ENCODE results near the gene PLEKHH2.
"Not testable (repeated sequence)": the region's sequence is repeated elsewhere in the genome, so short reads cannot be mapped to it uniquely, and the experiment has no call there.

The PLEKHH2 gene

GRCh38 chr2:43725711-43726246, 88.7 kb downstream of the PLEKHH2 start:
- Mint-ChIP-seq H3K36me3 (no peaks in the 10 kb centered on the region), H3K4me1 (no peaks in the 10 kb centered on the region), H3K9me3 (no peaks in the 10 kb centered on the region), H3K27ac (no peak overlapping the region), H3K4me3 (no peak overlapping the region)
- DNase-seq (ENCODE audit: low spot score in 2 of 2) (no peak), ATAC-seq (no peak)

- not testable (repeated sequence) for H3K4me3 Mint-ChIP-seq; H3K4me1 Mint-ChIP-seq; H3K9me3 Mint-ChIP-seq; H3K36me3 Mint-ChIP-seq; ATAC-seq; DNase-seq (ENCODE audit: low spot score in 2 of 2); H3K27ac Mint-ChIP-seq
These were observed 90.0 kb downstream of the PLEKHH2 start for GRCh38 chr2:43726961-43727633.

- ATAC-seq = no peak
- H3K4me3 Mint-ChIP-seq = no peak overlapping the region
- H3K4me1 Mint-ChIP-seq = no peaks in the 10 kb centered on the region
- H3K27ac Mint-ChIP-seq = no peak overlapping the region
- no peaks in the 10 kb centered on the region for H3K36me3 Mint-ChIP-seq
- H3K9me3 Mint-ChIP-seq = no peaks in the 10 kb centered on the region
- no peak for DNase-seq (ENCODE audit: low spot score in 2 of 2)
These were observed 90.6 kb downstream of the PLEKHH2 start for GRCh38 chr2:43727634-43728014.

- DNase-seq (ENCODE audit: low spot score in 2 of 2) (no peak), ATAC-seq (no peak)
- no peak overlapping the region for H3K27ac Mint-ChIP-seq
- H3K9me3 Mint-ChIP-seq = no peaks in the 10 kb centered on the region
- no peaks in the 10 kb centered on the region for H3K36me3 Mint-ChIP-seq
- H3K4me1 Mint-ChIP-seq = no peaks in the 10 kb centered on the region
- H3K4me3 Mint-ChIP-seq = no peak overlapping the region
These were observed 92.6 kb downstream of the PLEKHH2 start for GRCh38 chr2:43729491-43730174.

GRCh38 chr2:43731211-43731610, 94.2 kb downstream of the PLEKHH2 start:
- no peak for DNase-seq (ENCODE audit: low spot score in 2 of 2)
- Mint-ChIP-seq H3K27ac (no peak overlapping the region), H3K4me1 (no peaks in the 10 kb centered on the region), H3K9me3 (no peaks in the 10 kb centered on the region), H3K4me3 (no peak overlapping the region), H3K36me3 (no peaks in the 10 kb centered on the region)
- ATAC-seq = no peak

GRCh38 chr2:43736637-43737036, 99.6 kb downstream of the PLEKHH2 start:
- Mint-ChIP-seq H3K4me3 (no peak overlapping the region), H3K4me1 (no peaks in the 10 kb centered on the region), H3K9me3 (no peaks in the 10 kb centered on the region), H3K27ac (no peak overlapping the region), H3K36me3 (no peaks in the 10 kb centered on the region)
- ATAC-seq = no peak
- no peak for DNase-seq (ENCODE audit: low spot score in 2 of 2)

- no peaks in the 10 kb centered on the region for H3K4me1 Mint-ChIP-seq
- H3K4me3 Mint-ChIP-seq = no peak overlapping the region
- DNase-seq (ENCODE audit: low spot score in 2 of 2) (no peak), ATAC-seq (no peak)
- H3K27ac Mint-ChIP-seq = no peak overlapping the region
- no peaks in the 10 kb centered on the region for H3K9me3 Mint-ChIP-seq
- no peaks in the 10 kb centered on the region for H3K36me3 Mint-ChIP-seq
These were observed 100.2 kb downstream of the PLEKHH2 start for GRCh38 chr2:43737097-43737854.

GRCh38 chr2:43737855-43738254, 100.8 kb downstream of the PLEKHH2 start:
- DNase-seq (ENCODE audit: low spot score in 2 of 2) = no peak
- ATAC-seq = no peak
- H3K36me3 Mint-ChIP-seq = no peaks in the 10 kb centered on the region
- H3K4me1 Mint-ChIP-seq = no peaks in the 10 kb centered on the region
- H3K4me3 Mint-ChIP-seq = no peak overlapping the region
- H3K27ac Mint-ChIP-seq = no peak overlapping the region
- H3K9me3 Mint-ChIP-seq = no peaks in the 10 kb centered on the region

- H3K9me3 Mint-ChIP-seq = no peaks in the 10 kb centered on the region
- no peak overlapping the region for H3K4me3 Mint-ChIP-seq
- DNase-seq (ENCODE audit: low spot score in 2 of 2) (no peak), ATAC-seq (no peak)
- H3K27ac Mint-ChIP-seq = no peak overlapping the region
- H3K36me3 Mint-ChIP-seq = no peaks in the 10 kb centered on the region
- no peaks in the 10 kb centered on the region for H3K4me1 Mint-ChIP-seq
These were observed 101.2 kb downstream of the PLEKHH2 start for GRCh38 chr2:43738257-43738656.

- ATAC-seq = no peak
- Mint-ChIP-seq H3K4me1 (no peaks in the 10 kb centered on the region), H3K9me3 (no peaks in the 10 kb centered on the region), H3K27ac (no peak overlapping the region), H3K4me3 (no peak overlapping the region), H3K36me3 (no peaks in the 10 kb centered on the region)
- DNase-seq (ENCODE audit: low spot score in 2 of 2) = no peak
These were observed 106.6 kb downstream of the PLEKHH2 start for GRCh38 chr2:43743706-43744105.

- Mint-ChIP-seq H3K27ac (no peak overlapping the region), H3K4me1 (no peaks in the 10 kb centered on the region), H3K36me3 (no peaks in the 10 kb centered on the region), H3K4me3 (no peak overlapping the region), H3K9me3 (no peaks in the 10 kb centered on the region)
- no peak for DNase-seq (ENCODE audit: low spot score in 2 of 2)
- no peak for ATAC-seq
These were observed 108.4 kb downstream of the PLEKHH2 start for GRCh38 chr2:43745457-43745856.

GRCh38 chr2:43748333-43748732, 111.3 kb downstream of the PLEKHH2 start:
- no peaks in the 10 kb centered on the region for H3K9me3 Mint-ChIP-seq
- no peaks in the 10 kb centered on the region for H3K4me1 Mint-ChIP-seq
- no peak for ATAC-seq
- no peaks in the 10 kb centered on the region for H3K36me3 Mint-ChIP-seq
- no peak overlapping the region for H3K4me3 Mint-ChIP-seq
- DNase-seq (ENCODE audit: low spot score in 2 of 2) = no peak
- no peak overlapping the region for H3K27ac Mint-ChIP-seq

- ATAC-seq = no peak
- H3K27ac Mint-ChIP-seq = no peak overlapping the region
- no peak for DNase-seq (ENCODE audit: low spot score in 2 of 2)
- no peak overlapping the region for H3K4me3 Mint-ChIP-seq
- no peaks in the 10 kb centered on the region for H3K36me3 Mint-ChIP-seq
- H3K4me1 Mint-ChIP-seq = no peaks in the 10 kb centered on the region
- H3K9me3 Mint-ChIP-seq = no peaks in the 10 kb centered on the region
These were observed 112.5 kb downstream of the PLEKHH2 start for GRCh38 chr2:43749583-43749982.

GRCh38 chr2:43751476-43751990, 114.5 kb downstream of the PLEKHH2 start:
- Mint-ChIP-seq H3K9me3 (no peaks in the 10 kb centered on the region), H3K27ac (no peak overlapping the region), H3K36me3 (no peaks in the 10 kb centered on the region), H3K4me3 (no peak overlapping the region), H3K4me1 (no peaks in the 10 kb centered on the region)
- DNase-seq (ENCODE audit: low spot score in 2 of 2) (no peak), ATAC-seq (no peak)

GRCh38 chr2:43752302-43752701, 115.2 kb downstream of the PLEKHH2 start:
- Mint-ChIP-seq H3K27ac (no peak overlapping the region), H3K4me1 (no peaks in the 10 kb centered on the region), H3K4me3 (no peak overlapping the region), H3K36me3 (no peaks in the 10 kb centered on the region), H3K9me3 (no peaks in the 10 kb centered on the region)
- DNase-seq (ENCODE audit: low spot score in 2 of 2) = no peak
- ATAC-seq = no peak

All from stimulated activated effector memory CD8-positive, alpha-beta T cell treated with anti-CD3 and anti-CD28 coated beads, Interleukin-12 subunit alpha, Interleukin-12 subunit beta, amount 100 ng/mL, for 72 hours (primary cell).